Spleen (tissue), 7 donors: ENCODE measurements around the gene GNAI3.

Source experiments
- POLR2A ChIP-seq, 3 donors: fragments of 450-650 bp; IDR thresholded peaks; one replicate each; pipeline ENCODE4 v1.5.1; 2017; ENCODE audit warnings: antibody characterized with exemption in 3 of 3, mild to moderate bottlenecking in 1 of 3
- TF ChIP-seq, protein P1 (sequence below), 11 experiments: fragments of 200-600 bp in 7 of 11; fragments of 450-650 bp in 4 of 11; sonication (generic) in 4 of 11; IDR thresholded peaks in 8 of 11; conservative IDR thresholded peaks in 3 of 11; 1 replicate in 7 of 11; 2 replicates in 4 of 11; pipeline versions ENCODE4 v1.4.0 to v1.8.0; 2016 to 2021; ENCODE audit warnings: antibody characterized with exemption in 11 of 11, inconsistent platforms in 4 of 11, mild to moderate bottlenecking in 1 of 11
- donor health status: DM: no; HTN: no; CAD: no; lungs with moderate emphysema.
- donor health status: DM: no; HTN: no; CAD: no.
- donor health status: DM: no; HTN: no; CAD: no.

DNA sequence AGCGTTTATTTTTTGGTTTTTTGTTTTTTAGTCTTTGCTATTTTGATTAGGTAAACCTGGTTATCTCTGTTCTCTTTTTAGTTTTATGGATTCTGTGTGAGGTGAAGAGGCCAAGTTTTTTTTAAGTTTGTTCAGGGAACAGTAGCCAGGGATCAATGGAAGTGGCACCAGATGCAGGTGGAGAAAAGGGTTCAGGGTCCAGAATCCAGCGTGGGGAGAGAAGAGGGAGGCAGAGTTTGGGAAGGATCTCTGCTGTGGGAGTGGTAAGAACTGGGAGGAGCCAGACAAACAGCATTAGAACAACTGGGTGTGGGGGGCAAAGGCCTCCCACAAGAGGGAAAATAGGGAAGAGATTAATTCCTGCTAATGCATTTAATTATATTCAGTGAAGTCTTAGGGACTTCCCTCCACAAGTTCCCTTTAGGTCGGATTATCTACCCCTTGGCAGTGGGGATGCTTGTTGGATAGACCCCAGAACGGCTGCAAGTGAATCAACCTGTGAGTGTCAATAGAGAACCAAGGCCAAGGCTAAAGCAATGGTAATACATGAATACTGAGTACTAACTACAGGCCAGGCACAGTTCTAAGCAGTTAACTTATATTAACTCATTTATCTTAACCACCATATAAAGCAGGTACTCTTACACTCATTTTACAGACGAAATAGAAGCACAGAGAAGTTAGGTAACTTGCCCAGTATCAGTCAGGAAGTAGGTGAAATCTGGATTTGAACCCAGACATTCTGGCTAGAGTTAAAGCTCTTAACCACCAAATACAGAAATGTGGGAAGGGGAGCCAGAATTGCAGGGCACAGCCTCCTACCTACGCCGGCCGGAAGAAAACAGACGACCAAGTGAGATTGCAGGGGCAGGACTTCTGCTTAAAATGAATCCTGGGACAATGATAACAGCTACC, 70.5 kb downstream of the GNAI3 start:
- no peak for TF ChIP-seq POLR2A (IDR thresholded peaks at IDR 0.05)
- TF ChIP-seq, protein P1, sequence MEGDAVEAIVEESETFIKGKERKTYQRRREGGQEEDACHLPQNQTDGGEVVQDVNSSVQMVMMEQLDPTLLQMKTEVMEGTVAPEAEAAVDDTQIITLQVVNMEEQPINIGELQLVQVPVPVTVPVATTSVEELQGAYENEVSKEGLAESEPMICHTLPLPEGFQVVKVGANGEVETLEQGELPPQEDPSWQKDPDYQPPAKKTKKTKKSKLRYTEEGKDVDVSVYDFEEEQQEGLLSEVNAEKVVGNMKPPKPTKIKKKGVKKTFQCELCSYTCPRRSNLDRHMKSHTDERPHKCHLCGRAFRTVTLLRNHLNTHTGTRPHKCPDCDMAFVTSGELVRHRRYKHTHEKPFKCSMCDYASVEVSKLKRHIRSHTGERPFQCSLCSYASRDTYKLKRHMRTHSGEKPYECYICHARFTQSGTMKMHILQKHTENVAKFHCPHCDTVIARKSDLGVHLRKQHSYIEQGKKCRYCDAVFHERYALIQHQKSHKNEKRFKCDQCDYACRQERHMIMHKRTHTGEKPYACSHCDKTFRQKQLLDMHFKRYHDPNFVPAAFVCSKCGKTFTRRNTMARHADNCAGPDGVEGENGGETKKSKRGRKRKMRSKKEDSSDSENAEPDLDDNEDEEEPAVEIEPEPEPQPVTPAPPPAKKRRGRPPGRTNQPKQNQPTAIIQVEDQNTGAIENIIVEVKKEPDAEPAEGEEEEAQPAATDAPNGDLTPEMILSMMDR (IDR thresholded peaks at IDR 0.05 in 8 of 11, conservative IDR thresholded peaks at IDR 0.05 in 3 of 11) = no peak
